ENCODE measurements around the gene NUP85.

NUP85 gene

GRCh38 chr17:75240394-75241142 lies 35.1 kb downstream of the NUP85 start:
- no peak overlapping the region for H3K4me3 ChIP-seq (ENCODE audit: low read depth in 1 of 2, low read length in 1 of 2)
- H3K9me3 ChIP-seq, result no peaks in the 10 kb centered on the region
- no peak overlapping the region for H3K27ac ChIP-seq
- peaks cover 18 to 19% of the 10 kb centered on the region in 2 experiments for H3K4me1 ChIP-seq (ENCODE audit: control insufficient read depth in 1 of 2, insufficient read depth in 1 of 2, low read depth in 1 of 2, low read length in 1 of 2)
- peaks cover 90% of the 10 kb centered on the region for H3K36me3 ChIP-seq
- no peaks in the 10 kb centered on the region for H3K27me3 ChIP-seq
- no peak for TF ChIP-seq CTCF (IDR thresholded peaks at IDR 0.05)

- H3K27ac ChIP-seq, result no peak overlapping the region
- H3K4me3 ChIP-seq (ENCODE audit: low read depth in 1 of 2, low read length in 1 of 2), result no peak overlapping the region
- peaks cover 18 to 21% of the 10 kb centered on the region in 2 experiments for H3K4me1 ChIP-seq (ENCODE audit: control insufficient read depth in 1 of 2, insufficient read depth in 1 of 2, low read depth in 1 of 2, low read length in 1 of 2)
- no peaks in the 10 kb centered on the region for H3K27me3 ChIP-seq
- no peaks in the 10 kb centered on the region for H3K9me3 ChIP-seq
- no peak for TF ChIP-seq CTCF (IDR thresholded peaks at IDR 0.05)
- H3K36me3 ChIP-seq, result peaks cover 90% of the 10 kb centered on the region
Observed at GRCh38 chr17:75241143-75241430, 35.6 kb downstream of the NUP85 start.

- H3K9me3 ChIP-seq, result no peaks in the 10 kb centered on the region
- H3K27ac ChIP-seq, result no peak overlapping the region
- no peaks in the 10 kb centered on the region for H3K27me3 ChIP-seq
- H3K36me3 ChIP-seq, result peaks cover 90% of the 10 kb centered on the region
- H3K4me1 ChIP-seq (ENCODE audit: control insufficient read depth in 1 of 2, insufficient read depth in 1 of 2, low read depth in 1 of 2, low read length in 1 of 2), result peaks cover 18 to 21% of the 10 kb centered on the region in 2 experiments
- no peak overlapping the region for H3K4me3 ChIP-seq (ENCODE audit: low read depth in 1 of 2, low read length in 1 of 2)
- no peak for TF ChIP-seq CTCF (IDR thresholded peaks at IDR 0.05)
Observed at GRCh38 chr17:75241502-75241901, 36.0 kb downstream of the NUP85 start.

GRCh38 chr17:75241996-75242460 lies 36.5 kb downstream of the NUP85 start:
- Histone ChIP-seq H3K9me3 (no peaks in the 10 kb centered on the region), H3K4me1 (ENCODE audit: control insufficient read depth in 1 of 2, insufficient read depth in 1 of 2, low read depth in 1 of 2, low read length in 1 of 2) (peaks cover 18 to 21% of the 10 kb centered on the region in 2 experiments), H3K36me3 (peaks cover 86% of the 10 kb centered on the region), H3K27ac (peak overlapping the region; percentile 13), H3K4me3 (ENCODE audit: low read depth in 1 of 2, low read length in 1 of 2) (no peak overlapping the region), H3K27me3 (no peaks in the 10 kb centered on the region)
- TF ChIP-seq CTCF (IDR thresholded peaks at IDR 0.05), result no peak

- no peak for TF ChIP-seq CTCF (IDR thresholded peaks at IDR 0.05)
- Histone ChIP-seq H3K4me3 (ENCODE audit: low read depth in 1 of 2, low read length in 1 of 2) (no peak overlapping the region), H3K4me1 (ENCODE audit: control insufficient read depth in 1 of 2, insufficient read depth in 1 of 2, low read depth in 1 of 2, low read length in 1 of 2) (peaks cover 18 to 21% of the 10 kb centered on the region in 2 experiments), H3K27ac (peak overlapping the region; percentile 13), H3K9me3 (no peaks in the 10 kb centered on the region), H3K27me3 (no peaks in the 10 kb centered on the region), H3K36me3 (peaks cover 84% of the 10 kb centered on the region)
Observed at GRCh38 chr17:75242461-75243042, 37.1 kb downstream of the NUP85 start.

Data from neutrophil (primary cell).